ENCODE data around the gene GRIP2. TPM values are rescaled to one million over a fixed set of nuclear protein-coding genes. Genes with fewer than 3 reads are reported as not detected.
A peak's percentile ranks its signal among the peaks of the same experiment; 100 is the strongest.

The GRIP2 gene
- total RNA-seq, 2 donors from 2014 or later, result 18.2 to 19.8 TPM

DNA sequence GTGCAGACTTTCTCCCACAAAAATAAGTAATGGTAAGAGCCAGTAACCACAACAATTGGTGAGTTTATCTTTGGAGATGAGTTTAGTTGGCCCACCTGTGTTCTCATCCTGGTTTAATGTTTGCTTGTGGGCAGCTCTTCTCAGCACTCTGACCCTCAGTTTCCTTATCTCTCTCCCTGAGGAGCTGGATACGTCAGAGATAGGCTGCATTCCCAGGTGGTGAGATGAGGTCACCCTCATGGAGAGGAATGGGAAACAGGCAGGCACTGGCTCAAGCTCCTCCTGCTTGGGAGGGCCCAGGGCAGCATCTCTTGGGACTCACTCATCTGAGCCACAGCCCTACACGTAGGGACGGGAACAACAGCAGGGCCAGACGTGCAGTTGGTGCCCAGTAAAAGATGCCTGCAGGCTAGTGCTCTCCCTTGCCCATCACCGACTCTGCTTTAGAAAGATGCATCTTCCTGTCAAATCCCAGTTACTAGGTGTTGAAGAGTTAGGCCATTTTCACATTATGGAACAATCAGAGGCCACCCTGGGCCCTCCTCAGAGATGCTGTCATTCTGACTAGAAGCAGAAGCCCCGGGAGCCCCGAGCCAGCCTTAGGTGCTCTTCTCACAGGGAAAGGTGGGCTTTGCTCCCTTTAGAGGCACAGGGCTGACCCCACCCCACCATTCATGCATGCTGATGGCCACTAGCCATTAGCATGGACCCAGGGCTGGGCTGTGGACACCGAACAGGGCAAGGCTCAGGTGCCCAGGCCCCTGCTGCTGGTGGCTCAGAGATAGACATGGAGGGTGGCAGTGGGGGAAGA, 59.7 kb downstream of the GRIP2 start:
- DNase-seq (peak; percentile 75), ATAC-seq (peak; percentile 46 to 90)
- intact Hi-C loops (cut with DNase I), result no loop called here

DNA sequence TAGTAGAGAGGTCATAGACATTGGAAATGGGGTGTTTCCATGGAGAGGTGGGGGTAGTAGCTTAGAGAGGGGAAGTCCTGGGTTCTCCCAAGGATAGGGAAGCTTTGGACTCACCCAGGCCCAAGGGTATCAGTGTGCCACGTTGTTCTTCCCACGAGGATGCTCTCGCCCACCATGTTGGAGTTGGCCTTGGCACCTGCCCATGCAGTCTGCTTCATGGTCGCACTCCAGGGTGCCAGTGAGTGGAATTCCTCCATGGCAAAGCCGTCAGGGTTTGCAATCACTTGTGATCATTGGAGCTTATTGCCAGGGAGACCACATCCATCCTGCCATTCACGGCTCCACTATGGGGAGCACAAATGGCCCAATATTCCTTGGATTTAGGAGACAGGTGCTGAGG, 60.6 kb downstream of the GRIP2 start:
- ATAC-seq (no peak), DNase-seq (peak; percentile 8)
- intact Hi-C loops (cut with DNase I), result loop anchor here in 1 of 2 donors (10.0 kb wide), 1 partner anchor 585 kb away; no protein-coding TSS in a partner anchor

DNA sequence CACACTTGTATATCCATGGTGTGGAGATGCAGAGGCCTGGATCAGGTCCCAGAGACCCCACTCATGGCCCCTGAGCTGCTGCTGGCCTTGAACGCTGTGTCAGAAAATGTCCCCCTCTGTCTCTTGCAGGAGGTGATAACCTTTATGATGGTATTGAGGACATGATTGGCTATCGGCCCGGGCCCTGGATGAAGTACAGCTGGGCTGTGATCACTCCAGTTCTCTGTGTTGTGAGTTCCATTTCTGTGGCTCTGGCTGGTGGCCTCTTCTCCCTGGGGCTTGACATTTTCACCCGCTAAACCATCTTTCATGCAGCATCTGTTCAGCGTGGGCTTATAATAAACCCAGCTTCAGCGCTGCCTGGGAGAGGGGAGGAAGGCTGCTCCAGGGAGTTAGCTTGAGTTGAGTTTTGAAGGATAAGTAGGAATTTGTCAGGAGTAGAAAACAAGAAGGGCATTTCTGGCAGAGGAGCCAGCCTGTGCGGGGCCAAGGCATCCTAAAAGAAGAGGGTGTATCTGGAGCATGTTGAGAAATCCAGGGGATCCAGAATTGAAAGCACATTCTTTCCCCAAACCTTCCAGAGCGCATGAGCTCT, 61.1 kb downstream of the GRIP2 start:
- ATAC-seq (no peak), DNase-seq (peak; percentile 14)
- intact Hi-C loops (cut with DNase I), result loop anchor here in 1 of 2 donors (10.0 kb wide), 1 partner anchor 584 kb away; no protein-coding TSS in a partner anchor

DNA sequence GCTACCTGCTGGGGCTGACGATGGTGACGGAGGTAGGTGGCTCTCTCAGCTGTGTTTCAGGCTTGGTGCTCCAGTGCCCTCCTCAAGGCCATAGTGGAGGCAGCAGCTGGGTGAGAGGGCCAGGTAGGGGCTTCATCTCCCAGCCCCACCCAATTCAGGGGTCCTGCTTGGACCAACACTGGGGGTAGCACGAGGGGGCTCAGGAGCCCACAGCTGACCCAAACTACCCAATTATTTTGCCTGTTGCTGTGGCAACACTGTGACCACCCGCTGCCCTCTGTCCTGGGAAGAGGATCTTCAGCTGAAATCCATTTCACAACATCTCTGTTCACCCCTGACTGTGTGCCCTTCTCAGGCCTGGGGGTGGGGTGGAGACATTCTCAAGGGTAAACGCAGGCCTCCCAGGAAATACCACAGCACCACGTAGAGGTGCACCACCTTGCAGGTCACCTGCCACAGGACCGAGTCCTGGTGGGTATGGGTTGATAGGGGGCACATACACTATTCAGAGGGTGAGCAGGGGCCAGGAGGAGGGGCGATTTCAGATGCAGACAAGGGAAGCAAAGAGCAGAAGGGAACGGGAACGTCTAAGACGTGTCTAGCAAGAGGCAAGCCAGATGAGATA, 62.7 kb downstream of the GRIP2 start:
- intact Hi-C loops (cut with DNase I), result loop anchor here in 1 of 2 donors (10.0 kb wide), 1 partner anchor 583 kb away; no protein-coding TSS in a partner anchor
- ATAC-seq, result no peak
- DNase-seq, result peak; percentile 7

DNA sequence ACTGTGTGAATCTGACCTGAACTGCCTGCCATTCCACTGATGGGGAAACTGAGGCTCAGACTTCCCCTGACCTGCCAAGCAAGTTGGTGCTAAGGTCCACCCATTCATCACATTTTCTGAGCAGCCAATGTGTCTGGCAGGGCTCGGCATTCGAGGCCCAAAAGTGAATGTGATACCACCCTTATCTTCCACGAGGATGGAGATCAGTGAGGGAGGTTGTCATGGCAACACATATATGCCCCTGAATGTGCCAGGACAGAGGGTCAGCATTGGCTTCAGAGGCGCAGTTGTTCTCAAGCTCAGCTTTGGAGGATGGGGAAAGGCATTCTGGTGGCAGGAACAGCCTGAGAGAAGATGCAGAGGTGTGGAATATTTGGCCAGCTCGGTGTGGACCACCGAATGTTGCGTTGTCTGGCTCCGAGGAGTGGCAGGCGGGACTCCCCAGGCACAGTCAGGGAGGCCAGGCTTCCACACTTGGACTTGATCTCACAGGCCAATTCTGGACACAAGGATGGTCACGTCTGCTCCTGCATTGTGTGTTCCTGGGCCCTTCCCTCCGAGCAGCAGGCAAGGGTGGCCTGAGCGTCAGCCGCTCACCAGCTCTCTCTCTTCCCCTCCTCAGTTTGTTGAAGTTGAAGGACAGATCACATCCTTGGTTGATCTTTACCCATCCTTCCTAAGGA, 63.4 kb downstream of the GRIP2 start:
- peak; percentile 11 for DNase-seq
- intact Hi-C loops (cut with DNase I), result loop anchor here in 1 of 2 donors (10.0 kb wide), 1 partner anchor 582 kb away; no protein-coding TSS in a partner anchor
- ATAC-seq, result no peak

DNA sequence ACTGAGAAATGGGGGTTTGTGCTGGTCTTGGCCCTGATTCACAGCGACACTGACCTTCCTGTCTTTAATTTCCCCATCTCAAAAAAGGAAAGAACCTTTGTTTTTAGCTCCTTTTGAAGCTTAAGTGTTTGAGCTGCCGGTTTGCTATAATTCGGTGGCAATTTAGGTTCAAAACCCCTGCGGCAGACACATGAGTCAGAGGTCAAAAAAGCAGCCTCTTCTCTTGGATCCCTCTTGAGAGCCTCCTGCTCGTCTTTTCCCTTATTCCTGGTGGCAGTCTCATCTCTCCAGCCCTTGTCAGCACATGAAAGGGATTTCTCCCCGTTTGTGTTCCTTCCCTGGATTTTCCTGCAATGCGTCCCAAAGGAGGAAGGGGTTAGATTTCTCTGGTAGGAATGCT, 64.5 kb downstream of the GRIP2 start:
- ATAC-seq (no peak), DNase-seq (no peak)
- intact Hi-C loops (cut with DNase I), result loop anchor here in 1 of 2 donors (10.0 kb wide), 1 partner anchor 581 kb away; no protein-coding TSS in a partner anchor

DNA sequence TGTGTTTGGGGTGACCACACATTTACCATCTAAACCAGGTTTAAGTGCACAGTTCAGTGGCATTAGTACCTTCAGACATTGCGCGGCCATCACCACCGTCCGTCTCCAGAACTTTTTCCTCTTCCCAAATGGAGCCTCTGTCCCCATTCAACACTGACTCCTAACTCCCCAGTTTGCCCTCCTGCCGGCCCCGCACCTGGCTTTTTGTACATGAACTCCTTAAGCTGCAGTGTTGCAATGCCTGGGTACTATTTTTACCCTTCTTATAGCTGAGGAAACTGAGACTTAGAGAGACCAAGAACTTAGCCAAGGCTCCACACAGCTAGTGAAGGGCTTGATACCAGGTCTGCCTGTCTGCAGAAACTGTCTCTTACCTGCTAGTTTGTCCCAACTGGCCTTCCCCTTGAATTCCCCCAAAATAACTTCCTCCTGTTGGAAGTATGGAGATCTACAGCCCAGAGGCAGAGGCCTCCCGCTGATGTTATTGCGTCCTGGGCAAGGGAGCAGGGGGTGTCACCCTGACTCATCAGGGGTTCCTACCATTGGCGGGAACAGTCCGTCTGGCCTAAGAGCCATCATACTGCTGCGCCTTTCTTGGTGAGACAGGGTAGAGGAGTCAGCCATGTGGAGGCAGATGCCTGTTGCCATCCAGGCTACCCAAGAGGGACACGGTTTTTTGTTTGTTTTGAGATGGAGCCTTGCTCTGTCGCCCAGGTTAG, 65.6 kb downstream of the GRIP2 start:
- ATAC-seq, result no peak
- no peak for DNase-seq
- intact Hi-C loops (cut with DNase I), result loop anchor here (5.0 to 10.0 kb wide), 2 partner anchors 272 to 580 kb away; no protein-coding TSS in a partner anchor

DNA sequence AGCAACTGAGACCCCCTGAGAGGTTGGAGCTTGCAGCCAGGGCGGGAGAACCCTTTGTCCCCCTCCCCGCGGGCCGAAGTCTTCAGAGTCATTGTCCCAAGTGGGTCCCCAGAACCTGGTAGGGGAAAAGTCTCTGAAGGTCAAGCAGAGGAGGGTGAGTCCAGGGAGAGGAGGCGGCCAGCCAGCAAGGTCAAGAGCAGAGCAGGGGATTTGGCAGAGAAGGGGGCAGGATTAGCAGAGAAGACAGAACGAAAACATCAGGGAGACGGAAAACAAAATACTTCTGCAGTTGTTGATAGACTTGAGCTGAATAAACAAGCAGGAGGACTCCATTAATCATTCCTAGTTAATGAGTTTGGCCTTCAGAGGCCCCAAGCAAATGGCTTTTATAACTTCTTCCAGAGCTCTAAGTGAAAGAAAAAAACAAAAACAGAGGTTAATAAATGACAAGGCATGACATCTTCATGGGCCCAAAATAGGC, 66.7 kb downstream of the GRIP2 start:
- DNase-seq, result no peak
- ATAC-seq, result peak; percentile 7 to 40
- intact Hi-C loops (cut with DNase I), result loop anchor here (5.0 to 10.0 kb wide), 2 partner anchors 271 to 579 kb away; no protein-coding TSS in a partner anchor

DNA sequence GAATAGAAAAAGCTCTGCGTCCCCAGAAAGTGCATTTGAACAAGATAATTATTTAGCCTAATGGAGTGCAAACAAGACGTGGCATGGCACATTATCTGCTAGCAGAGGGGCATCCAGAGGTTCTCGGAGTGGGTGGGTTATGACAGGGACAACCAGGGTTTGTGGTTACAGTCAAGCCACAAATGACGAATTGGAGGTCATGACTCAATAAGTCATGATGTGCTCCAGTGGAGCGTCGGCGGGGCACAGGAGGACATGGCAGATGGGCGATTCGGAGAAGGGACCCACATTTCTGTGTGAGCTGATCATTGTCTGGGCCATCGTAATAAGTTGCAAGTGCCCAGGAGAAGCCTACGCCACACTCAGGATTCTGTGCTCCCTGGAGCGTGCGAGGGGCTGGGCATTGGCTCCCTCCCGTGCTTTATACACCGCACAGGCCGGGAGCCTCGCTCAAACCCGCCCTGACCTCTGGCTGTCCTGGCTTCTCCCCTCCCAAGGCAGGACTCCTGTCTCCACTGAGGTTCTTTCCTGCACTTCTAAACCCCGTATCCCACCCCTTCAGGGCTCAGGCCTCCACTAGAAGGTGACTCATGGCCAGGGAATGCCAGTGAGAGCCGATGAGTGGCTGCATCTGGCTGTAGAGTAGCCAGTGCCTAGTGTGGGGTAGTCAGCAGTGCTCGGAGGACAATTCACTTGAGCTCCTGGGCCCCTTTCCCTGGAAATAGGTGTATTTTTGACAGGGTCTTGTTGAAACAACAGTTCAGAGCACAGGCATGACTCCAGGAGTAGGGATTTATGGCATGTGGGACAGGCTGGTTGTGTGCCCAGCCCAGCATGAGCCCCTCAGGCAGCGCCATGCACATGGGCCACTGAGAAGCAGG, 67.4 kb downstream of the GRIP2 start:
- ATAC-seq, result peak; percentile 40 to 87
- intact Hi-C loops (cut with DNase I), result loop anchor here (5.0 to 10.0 kb wide), 2 partner anchors 270 to 578 kb away; no protein-coding TSS in a partner anchor
- DNase-seq, result no peak

DNA sequence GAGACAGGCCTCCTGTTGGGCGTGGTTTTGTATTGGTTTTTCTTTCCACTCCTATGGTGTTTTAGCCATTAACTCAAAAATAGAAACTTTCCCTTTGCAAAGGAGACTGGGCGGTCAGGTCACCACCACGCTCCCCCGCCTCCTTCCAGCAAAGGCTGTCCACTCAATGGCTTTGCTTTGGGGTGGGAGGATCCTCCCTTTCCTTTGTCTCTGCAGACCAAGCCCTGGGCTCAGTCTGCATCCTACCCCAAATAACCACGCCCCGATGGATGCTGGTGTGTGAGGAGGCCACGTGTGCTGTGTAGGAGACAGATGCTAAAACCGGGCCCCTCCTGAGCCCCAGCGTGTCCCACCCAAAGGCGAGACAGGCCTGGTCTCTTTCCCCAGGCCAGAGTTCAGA, 68.5 kb downstream of the GRIP2 start:
- ATAC-seq (no peak), DNase-seq (no peak)
- intact Hi-C loops (cut with DNase I), result loop anchor here (5.0 to 10.0 kb wide), 2 partner anchors 269 to 577 kb away; no protein-coding TSS in a partner anchor

DNA sequence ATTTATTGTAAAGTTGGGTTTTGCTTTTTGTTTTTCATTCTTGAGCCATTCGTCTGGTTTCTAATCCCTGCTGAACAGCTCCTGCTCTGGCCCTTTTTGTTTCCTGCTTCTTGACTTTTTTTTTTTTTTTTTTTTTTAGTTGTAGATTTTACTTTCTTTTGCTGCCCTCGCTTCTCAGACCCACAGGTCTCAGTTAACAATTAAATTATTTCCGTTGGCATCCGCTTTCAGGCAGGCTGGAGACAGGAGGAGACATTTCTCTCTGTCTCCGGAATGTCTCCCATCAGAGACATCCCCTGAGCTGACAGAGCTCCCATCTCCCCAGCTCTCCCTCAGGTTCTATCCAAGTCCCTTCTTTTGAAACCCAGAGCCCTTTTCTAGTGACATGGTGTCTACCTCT, 69.1 kb downstream of the GRIP2 start:
- intact Hi-C loops (cut with DNase I), result loop anchor here (5.0 to 10.0 kb wide), 2 partner anchors 269 to 576 kb away; no protein-coding TSS in a partner anchor
- DNase-seq (no peak), ATAC-seq (no peak)

DNA sequence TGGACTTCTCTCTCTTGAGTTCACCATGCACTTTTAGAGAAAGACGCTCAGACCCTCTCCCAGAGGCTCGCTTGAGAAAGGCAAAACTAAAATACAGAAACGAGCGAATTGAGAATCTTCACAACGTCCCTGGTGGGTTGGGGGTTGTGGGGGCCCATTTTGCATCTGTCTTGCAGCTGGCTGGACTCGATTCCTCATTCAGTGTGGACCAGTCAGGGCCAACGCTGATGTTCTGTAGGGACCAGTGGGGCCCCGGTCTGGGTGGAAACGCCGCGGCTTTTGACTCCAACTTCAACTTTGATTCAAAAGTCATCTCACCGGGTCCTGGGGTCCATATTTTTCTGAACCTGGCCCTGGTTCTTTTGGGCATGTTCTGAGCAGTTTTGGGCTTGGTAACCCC, 69.7 kb downstream of the GRIP2 start:
- intact Hi-C loops (cut with DNase I), result loop anchor here (5.0 to 10.0 kb wide), 2 partner anchors 268 to 576 kb away; no protein-coding TSS in a partner anchor
- DNase-seq, result no peak
- ATAC-seq, result no peak

DNA sequence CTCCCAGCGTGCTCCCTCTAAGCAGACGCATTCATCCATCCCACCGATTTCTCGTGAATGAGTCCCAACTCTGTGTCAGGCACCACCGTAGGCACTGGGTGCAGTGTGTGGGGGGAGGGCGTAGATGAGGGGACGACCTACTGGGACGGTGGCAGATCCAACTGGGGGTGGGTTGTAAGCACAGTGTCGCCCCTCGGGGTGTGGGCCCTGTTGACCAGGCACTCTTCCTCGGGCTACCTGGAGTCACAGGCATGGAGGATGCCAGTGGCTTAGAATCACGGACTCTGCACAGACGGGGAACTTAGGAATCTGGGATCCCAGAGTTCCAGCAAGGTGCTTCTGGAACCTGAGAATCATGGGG, 71.5 kb downstream of the GRIP2 start:
- no peak for DNase-seq
- intact Hi-C loops (cut with DNase I), result loop anchor here (2.0 to 10.0 kb wide), 4 partner anchors 206 to 814 kb away; no protein-coding TSS in a partner anchor

DNA sequence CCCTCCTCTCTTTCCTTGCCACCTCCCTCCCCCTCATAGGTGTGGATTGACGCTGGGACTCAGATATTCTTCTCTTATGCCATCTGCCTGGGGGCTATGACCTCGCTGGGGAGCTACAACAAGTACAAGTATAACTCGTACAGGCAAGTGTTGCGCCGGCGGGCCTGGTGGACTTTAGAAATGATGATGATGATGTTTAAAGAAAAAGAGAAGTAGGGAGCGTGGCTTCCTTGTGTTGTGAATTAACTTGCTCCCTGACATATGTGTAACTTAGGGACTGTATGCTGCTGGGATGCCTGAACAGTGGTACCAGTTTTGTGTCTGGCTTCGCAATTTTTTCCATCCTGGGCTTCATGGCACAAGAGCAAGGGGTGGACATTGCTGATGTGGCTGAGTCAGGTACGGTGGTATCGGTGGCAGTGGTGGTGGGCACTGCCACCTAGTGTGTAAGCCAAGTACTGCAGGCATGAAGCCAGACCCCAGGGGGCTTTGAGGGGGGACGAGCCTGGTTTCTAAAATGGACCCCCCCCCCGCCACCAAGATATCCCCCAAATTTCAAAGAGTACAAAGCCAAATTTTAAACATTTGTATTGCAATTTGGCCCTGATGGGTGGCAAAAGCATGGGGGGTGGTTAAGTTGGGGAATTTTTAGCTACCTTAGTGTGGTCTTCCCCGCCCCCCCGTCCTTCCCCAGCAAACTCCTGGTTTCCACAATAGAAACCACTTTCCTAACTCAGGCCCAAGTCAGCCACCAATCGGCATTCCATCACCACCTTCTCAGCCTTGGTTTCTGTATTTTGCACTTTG, 72.1 kb downstream of the GRIP2 start:
- ATAC-seq (peak; percentile 46 to 58), DNase-seq (no peak)
- intact Hi-C loops (cut with DNase I), result loop anchor here (2.0 to 10.0 kb wide), 4 partner anchors 206 to 813 kb away; no protein-coding TSS in a partner anchor

More for the DNA sequence above, 71.5 kb downstream of the GRIP2 start:
- ATAC-seq, result no peak

DNA sequence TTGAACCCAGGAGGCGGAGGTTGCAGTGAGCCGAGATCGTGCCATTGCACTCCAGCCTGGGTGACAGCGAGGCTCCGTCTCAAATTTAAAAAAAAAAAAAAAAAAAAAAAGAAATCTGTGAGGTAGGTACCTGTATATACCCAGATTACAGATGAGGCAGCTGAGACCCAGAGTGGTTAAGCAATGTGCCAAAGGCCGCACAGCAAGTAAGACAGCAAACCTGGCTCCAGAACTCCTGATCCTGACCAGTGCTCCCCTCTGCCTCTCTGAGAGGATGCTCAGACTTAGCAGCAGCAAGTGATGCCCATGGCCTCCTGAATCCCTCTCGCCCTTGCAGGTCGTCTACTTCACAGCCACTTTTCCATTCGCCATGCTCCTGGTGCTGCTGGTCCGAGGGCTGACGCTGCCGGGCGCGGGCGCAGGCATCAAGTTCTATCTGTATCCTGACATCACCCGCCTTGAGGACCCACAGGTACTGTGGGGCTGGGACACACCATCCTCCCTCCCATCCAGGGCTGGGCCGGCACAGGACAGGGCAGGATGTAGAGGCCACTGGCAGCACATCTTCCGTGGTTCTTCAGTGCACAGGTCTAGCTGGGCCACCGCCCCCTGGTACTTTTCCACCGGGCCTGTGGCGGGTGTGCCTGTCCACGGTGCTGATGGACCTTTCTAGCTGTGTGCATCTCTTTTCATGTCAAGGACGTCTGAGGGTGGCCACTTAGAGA, 73.8 kb downstream of the GRIP2 start:
- ATAC-seq (no peak), DNase-seq (no peak)
- intact Hi-C loops (cut with DNase I), result loop anchor here (5.0 to 10.0 kb wide), 2 partner anchors 204 to 812 kb away; no protein-coding TSS in a partner anchor

All from left cardiac atrium (tissue), 4 donors.